Progenitor cell of endocrine pancreas (in vitro differentiated cells): Measurements from ENCODE around the gene ABTB2. TPM values are rescaled to one million over a fixed set of nuclear protein-coding genes. Genes with fewer than 3 reads are reported as not detected.
"Not testable (repeated sequence)": the region's sequence is repeated elsewhere in the genome, so short reads cannot be mapped to it uniquely, and the experiment has no call there.

Source experiments
- DNase-seq: peaks from one replicate; pipeline ENCODE4 v3.0.0; 2021; ENCODE audit warnings: low spot score; ENCODE audit not compliant: unreplicated experiment
- H3K27ac Mint-ChIP-seq: 2 replicates; pipeline ENCODE4 v1.8.0; 2021; ENCODE audit warnings: mild to moderate bottlenecking, moderate library complexity, mixed read lengths
- H3K27me3 Mint-ChIP-seq: 2 replicates; pipeline ENCODE4 v1.8.0; 2021; ENCODE audit warnings: mixed read lengths
- H3K36me3 Mint-ChIP-seq: 2 replicates; pipeline ENCODE4 v1.8.0; 2022; ENCODE audit warnings: mixed read lengths; ENCODE audit not compliant: insufficient read depth
- H3K4me1 Mint-ChIP-seq: 2 replicates; pipeline ENCODE4 v1.8.0; 2021; ENCODE audit warnings: low read depth, mixed read lengths
- H3K4me3 Mint-ChIP-seq: 2 replicates; pipeline ENCODE4 v1.8.0; 2021; ENCODE audit warnings: low read depth, mild to moderate bottlenecking, moderate library complexity, mixed read lengths
- H3K9me3 Mint-ChIP-seq: 2 replicates; pipeline ENCODE4 v1.8.0; 2021; ENCODE audit warnings: low read depth, mixed read lengths
- CTCF ChIP-seq: fragments of 200-600 bp; sonication (generic); IDR thresholded peaks from one replicate; pipeline ENCODE4 v1.5.0; 2021; ENCODE audit warnings: antibody characterized with exemption, mild to moderate bottlenecking; ENCODE audit not compliant: unreplicated experiment
- total RNA-seq: library from RNA; stranded (reverse); gene quantifications from 2 replicates; pipeline ENCODE4 v1.2.1, GENCODE V29; 2021

The ABTB2 gene
- total RNA-seq, 1 donor from 2014 or later = 19.5 TPM

DNA sequence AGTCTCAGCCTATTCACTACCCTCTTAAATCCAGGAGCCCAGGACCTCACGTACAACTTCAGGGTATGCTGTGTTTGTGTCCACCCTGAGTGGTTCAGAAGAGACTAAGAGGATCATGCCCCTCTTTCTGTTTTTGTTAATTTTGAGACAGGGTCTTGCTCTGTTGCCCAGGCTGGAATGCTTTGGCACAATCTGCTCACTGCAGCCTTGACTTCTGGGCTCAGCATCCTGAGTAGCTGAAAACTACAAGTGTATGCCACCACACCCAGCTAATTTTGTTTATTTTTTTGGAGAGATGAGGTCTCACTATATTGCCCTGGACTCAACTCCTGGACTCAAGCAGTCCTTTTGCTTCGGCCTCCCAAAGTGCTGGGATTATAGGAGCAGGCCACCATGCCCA is 133.9 kb downstream of the ABTB2 start:
- Mint-ChIP-seq H3K9me3 (peaks cover under 1% of the 10 kb centered on the region), H3K36me3 (no peaks in the 10 kb centered on the region), H3K27ac (no peak overlapping the region), H3K4me1 (peaks cover 19% of the 10 kb centered on the region), H3K4me3 (no peak overlapping the region), H3K27me3 (no peaks in the 10 kb centered on the region)
- no peak for DNase-seq
- TF ChIP-seq CTCF = no peak

DNA sequence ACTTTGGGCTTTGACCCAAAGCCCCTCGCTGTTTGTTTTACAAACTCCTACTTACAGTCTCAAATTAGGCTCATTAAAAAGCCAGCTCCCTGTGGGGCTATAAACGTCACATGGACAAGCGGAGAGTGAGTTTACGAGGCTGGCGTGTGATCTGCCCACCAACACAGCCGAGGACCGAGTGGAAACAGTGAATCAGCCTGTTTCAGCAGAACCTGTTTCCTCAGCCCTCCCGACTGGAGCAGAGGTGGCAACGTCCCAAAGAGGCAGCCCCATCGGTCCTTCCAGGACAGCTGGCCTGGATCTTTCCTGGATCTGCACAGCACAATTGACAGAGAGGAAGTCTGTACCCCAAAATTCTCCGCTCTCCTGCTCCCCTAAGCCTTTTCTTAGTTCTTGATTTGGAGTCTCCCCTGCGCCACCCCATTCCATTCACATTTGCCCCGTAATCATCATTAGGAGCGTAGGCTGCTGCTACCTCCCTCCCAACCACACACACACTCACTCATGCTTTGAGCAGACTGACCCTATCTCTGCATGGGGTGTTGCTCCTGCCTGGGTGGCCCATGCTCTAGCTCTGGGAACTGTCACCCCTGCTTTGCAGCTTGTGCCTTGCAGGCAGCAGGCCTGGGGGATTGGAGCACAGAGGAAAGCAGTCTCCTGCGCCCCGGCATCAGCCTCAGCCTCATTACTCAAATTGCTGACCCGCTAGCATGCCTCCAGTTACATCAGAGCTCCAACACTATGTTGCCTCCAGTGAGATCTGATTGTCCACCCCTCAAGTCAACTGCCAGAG is 134.6 kb downstream of the ABTB2 start:
- Mint-ChIP-seq H3K4me3 (no peak overlapping the region), H3K36me3 (no peaks in the 10 kb centered on the region), H3K27ac (no peak overlapping the region), H3K27me3 (no peaks in the 10 kb centered on the region), H3K4me1 (peaks cover 21% of the 10 kb centered on the region), H3K9me3 (peaks cover 2% of the 10 kb centered on the region)
- DNase-seq = no peak
- no peak for TF ChIP-seq CTCF

- no peak for TF ChIP-seq CTCF
- no peak for DNase-seq
- H3K9me3 Mint-ChIP-seq = peaks cover 2% of the 10 kb centered on the region
- H3K4me3 Mint-ChIP-seq = no peak overlapping the region
- H3K27me3 Mint-ChIP-seq = no peaks in the 10 kb centered on the region
- H3K27ac Mint-ChIP-seq = no peak overlapping the region
- H3K4me1 Mint-ChIP-seq = peaks cover 21% of the 10 kb centered on the region
- H3K36me3 Mint-ChIP-seq = no peaks in the 10 kb centered on the region
These were observed 135.8 kb downstream of the ABTB2 start for GRCh38 chr11:34222030-34222429.

- Mint-ChIP-seq H3K4me3 (no peak overlapping the region), H3K36me3 (no peaks in the 10 kb centered on the region), H3K9me3 (peaks cover 2% of the 10 kb centered on the region), H3K4me1 (peaks cover 20% of the 10 kb centered on the region), H3K27ac (no peak overlapping the region), H3K27me3 (no peaks in the 10 kb centered on the region)
- DNase-seq = no peak
- no peak for TF ChIP-seq CTCF
These were observed 137.9 kb downstream of the ABTB2 start for GRCh38 chr11:34219941-34220370.

GRCh38 chr11:34219279-34219678 is 138.5 kb downstream of the ABTB2 start:
- Mint-ChIP-seq H3K27ac (no peak overlapping the region), H3K27me3 (no peaks in the 10 kb centered on the region)

GRCh38 chr11:34218756-34219155 is 139.1 kb downstream of the ABTB2 start:
- H3K27ac Mint-ChIP-seq, H3K9me3 Mint-ChIP-seq, H3K36me3 Mint-ChIP-seq, H3K4me3 Mint-ChIP-seq, DNase-seq, H3K27me3 Mint-ChIP-seq: not testable (repeated sequence)
- H3K4me1 Mint-ChIP-seq = peaks cover 16% of the 10 kb centered on the region

More at GRCh38 chr11:34219279-34219678, 138.5 kb downstream of the ABTB2 start:
- peaks cover 2% of the 10 kb centered on the region for H3K9me3 Mint-ChIP-seq
- H3K4me1 Mint-ChIP-seq = peaks cover 15% of the 10 kb centered on the region
- no peaks in the 10 kb centered on the region for H3K36me3 Mint-ChIP-seq
- DNase-seq = no peak
- no peak overlapping the region for H3K4me3 Mint-ChIP-seq
- TF ChIP-seq CTCF = no peak
